Measurements from ENCODE around the gene CFH.

CFH gene

GRCh38 chr1:196651637-196652215 lies at the start of gene CFH:
TSS of gene CFH (plus strand) at chr1:196652043. CDS start at chr1:196652118, 75 bp downstream.
- TF ChIP-seq, protein P1, sequence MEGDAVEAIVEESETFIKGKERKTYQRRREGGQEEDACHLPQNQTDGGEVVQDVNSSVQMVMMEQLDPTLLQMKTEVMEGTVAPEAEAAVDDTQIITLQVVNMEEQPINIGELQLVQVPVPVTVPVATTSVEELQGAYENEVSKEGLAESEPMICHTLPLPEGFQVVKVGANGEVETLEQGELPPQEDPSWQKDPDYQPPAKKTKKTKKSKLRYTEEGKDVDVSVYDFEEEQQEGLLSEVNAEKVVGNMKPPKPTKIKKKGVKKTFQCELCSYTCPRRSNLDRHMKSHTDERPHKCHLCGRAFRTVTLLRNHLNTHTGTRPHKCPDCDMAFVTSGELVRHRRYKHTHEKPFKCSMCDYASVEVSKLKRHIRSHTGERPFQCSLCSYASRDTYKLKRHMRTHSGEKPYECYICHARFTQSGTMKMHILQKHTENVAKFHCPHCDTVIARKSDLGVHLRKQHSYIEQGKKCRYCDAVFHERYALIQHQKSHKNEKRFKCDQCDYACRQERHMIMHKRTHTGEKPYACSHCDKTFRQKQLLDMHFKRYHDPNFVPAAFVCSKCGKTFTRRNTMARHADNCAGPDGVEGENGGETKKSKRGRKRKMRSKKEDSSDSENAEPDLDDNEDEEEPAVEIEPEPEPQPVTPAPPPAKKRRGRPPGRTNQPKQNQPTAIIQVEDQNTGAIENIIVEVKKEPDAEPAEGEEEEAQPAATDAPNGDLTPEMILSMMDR (IDR thresholded peaks at IDR 0.05; ENCODE audit: extremely low read depth, insufficient read depth, missing control alignments), result no peak
- DNase-seq (ENCODE audit: low spot score), result no peak
- in situ Hi-C loops (cut with MboI; ENCODE audit: low pct_unique_long_range_greater_than_20kb, low sequenced_read_pairs, unreplicated experiment), result loop anchor here (25.0 kb wide), 2 partner anchors 314 to 514 kb away; no protein-coding TSS in a partner anchor

DNA sequence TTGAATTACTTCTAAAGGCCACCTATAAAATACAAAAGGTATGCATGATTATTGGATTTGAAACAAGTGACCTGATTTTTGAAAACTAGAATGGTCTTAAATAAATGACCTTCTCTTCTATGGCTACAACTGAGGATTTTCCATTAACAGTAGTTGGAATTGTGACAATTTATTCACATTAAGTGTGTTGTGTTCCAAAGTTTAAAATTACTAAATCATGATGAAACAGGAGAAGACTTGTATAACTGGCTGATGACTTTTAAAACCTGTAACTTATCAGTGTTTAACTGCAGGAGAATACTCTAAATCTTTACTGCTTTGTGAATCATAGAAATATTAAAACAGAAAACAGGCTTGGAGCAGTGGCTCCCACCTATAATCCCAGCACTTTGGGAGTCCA lies 48.2 kb upstream of the CFH start:
- no peak for DNase-seq (ENCODE audit: low spot score)

DNA sequence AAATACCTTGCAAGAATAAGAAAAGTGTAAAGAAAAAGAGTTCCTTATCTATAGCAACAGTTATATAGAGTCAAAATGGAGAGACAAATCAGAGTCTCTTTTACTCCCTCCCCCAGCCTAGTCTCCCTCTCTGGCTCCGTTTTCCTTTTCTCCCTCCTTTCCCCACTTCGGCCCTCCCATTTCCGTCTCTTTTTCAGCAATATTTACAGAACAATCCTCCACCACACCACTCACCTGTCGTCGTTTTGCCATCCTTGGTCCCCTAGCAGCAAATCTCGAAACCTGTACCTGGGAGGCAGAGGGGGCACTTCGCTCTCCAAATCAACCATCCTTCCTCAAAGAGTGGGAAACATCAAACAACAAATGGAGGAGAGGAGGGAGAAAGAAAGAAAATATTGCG lies 43.9 kb upstream of the CFH start:
- in situ Hi-C loops (cut with MboI; ENCODE audit: low pct_unique_long_range_greater_than_20kb, low sequenced_read_pairs, unreplicated experiment), result no loop called here
- TF ChIP-seq, protein P1 (IDR thresholded peaks at IDR 0.05; ENCODE audit: extremely low read depth, insufficient read depth, missing control alignments), result no peak
- DNase-seq (ENCODE audit: low spot score), result no peak

More for the DNA sequence above, 48.2 kb upstream of the CFH start:
- in situ Hi-C loops (cut with MboI; ENCODE audit: low pct_unique_long_range_greater_than_20kb, low sequenced_read_pairs, unreplicated experiment), result no loop called here
- TF ChIP-seq, protein P1 (IDR thresholded peaks at IDR 0.05; ENCODE audit: extremely low read depth, insufficient read depth, missing control alignments), result no peak

- in situ Hi-C loops (cut with MboI; ENCODE audit: low pct_unique_long_range_greater_than_20kb, low sequenced_read_pairs, unreplicated experiment), result no loop called here
- no peak for DNase-seq (ENCODE audit: low spot score)
- TF ChIP-seq, protein P1 (IDR thresholded peaks at IDR 0.05; ENCODE audit: extremely low read depth, insufficient read depth, missing control alignments), result no peak
These were observed 43.2 kb upstream of the CFH start, which contains the start of gene KCNT2 for GRCh38 chr1:196608390-196609369. TSS of gene KCNT2 (minus strand) at chr1:196608440. CDS start at chr1:196608309, 131 bp downstream.

DNA sequence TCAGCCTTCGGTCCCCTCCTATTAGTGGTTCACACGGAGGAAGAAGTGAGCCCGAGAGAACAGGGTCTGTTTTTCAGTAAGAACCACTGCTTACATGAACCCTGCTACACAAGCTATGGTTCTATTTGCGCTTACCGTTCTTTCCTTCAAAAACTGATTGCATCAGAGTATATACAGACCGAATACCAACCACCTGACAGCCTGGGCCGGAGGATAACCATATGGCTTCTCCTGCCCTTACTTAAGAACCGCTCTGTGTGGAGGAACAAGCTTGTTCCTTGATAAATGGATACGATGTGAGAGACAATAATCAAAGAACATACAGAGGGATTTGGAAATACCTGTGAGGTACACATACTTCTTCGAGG lies 42.5 kb upstream of the CFH start:
- in situ Hi-C loops (cut with MboI; ENCODE audit: low pct_unique_long_range_greater_than_20kb, low sequenced_read_pairs, unreplicated experiment), result no loop called here
- DNase-seq (ENCODE audit: low spot score), result no peak
- TF ChIP-seq, protein P1 (IDR thresholded peaks at IDR 0.05; ENCODE audit: extremely low read depth, insufficient read depth, missing control alignments), result no peak

DNA sequence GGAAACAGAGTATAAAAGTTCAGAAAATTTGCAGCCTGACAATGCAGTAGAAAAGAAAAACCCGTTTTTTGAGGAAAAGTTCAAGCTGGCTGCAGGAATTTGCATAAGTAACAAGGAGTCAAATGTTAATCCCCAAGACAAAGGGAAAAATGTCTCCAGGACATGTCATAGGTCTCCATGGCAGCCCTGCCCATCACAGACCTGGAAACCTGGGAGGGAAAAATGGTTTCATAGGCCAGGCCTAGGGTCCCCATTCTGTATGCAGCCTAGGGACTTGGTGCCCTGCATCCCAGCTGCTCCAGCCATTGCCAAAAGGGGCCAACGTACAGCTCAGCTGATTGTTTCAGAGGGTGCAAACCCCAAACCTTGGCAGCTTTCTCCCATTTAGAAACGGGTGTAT lies 40.0 kb upstream of the CFH start:
- DNase-seq (ENCODE audit: low spot score), result no peak
- TF ChIP-seq, protein P1 (IDR thresholded peaks at IDR 0.05; ENCODE audit: extremely low read depth, insufficient read depth, missing control alignments), result no peak
- in situ Hi-C loops (cut with MboI; ENCODE audit: low pct_unique_long_range_greater_than_20kb, low sequenced_read_pairs, unreplicated experiment), result no loop called here

Data from GM13977 (cell line).